GM13977 (cell line): ENCODE data around the gene PGBD5.

ENCODE experiments used
- DNase-seq: peaks from one replicate; pipeline ENCODE4 v3.0.0; 2012; ENCODE audit warnings: low spot score
- CTCF ChIP-seq: IDR thresholded peaks from 2 replicates; pipeline ENCODE4 v1.5.1; 2012; ENCODE audit warnings: mild to moderate bottlenecking, control low read depth; ENCODE audit not compliant: insufficient read depth; ENCODE audit errors: extremely low read depth, missing control alignments
- in situ Hi-C: fragments of 300-500 bp; cut with MboI; formaldehyde crosslinking; loops from one replicate; pipeline ENCODE4 v1.12.0; 2022; ENCODE audit warnings: low sequenced_read_pairs, low pct_unique_long_range_greater_than_20kb, mixed read lengths, inconsistent platforms; ENCODE audit not compliant: unreplicated experiment

Gene PGBD5

GRCh38 chr1:230382001-230382491 is 44.1 kb downstream of the PGBD5 start:
- no peak for DNase-seq
- in situ Hi-C loops, result no loop called here
- no peak for TF ChIP-seq CTCF

GRCh38 chr1:230381585-230381984 is 44.5 kb downstream of the PGBD5 start:
- in situ Hi-C loops, result no loop called here
- no peak for TF ChIP-seq CTCF
- DNase-seq, result no peak

- in situ Hi-C loops, result no loop called here
- no peak for TF ChIP-seq CTCF
- DNase-seq, result no peak
These were observed 45.1 kb downstream of the PGBD5 start for GRCh38 chr1:230381049-230381467.

GRCh38 chr1:230379928-230380327 is 46.2 kb downstream of the PGBD5 start:
- in situ Hi-C loops, result no loop called here
- no peak for TF ChIP-seq CTCF
- no peak for DNase-seq

GRCh38 chr1:230379462-230379861 is 46.7 kb downstream of the PGBD5 start:
- in situ Hi-C loops, result no loop called here
- no peak for DNase-seq
- TF ChIP-seq CTCF, result no peak

- no peak for TF ChIP-seq CTCF
- in situ Hi-C loops, result no loop called here
- DNase-seq, result no peak
These were observed 48.3 kb downstream of the PGBD5 start for GRCh38 chr1:230377851-230378250.

- TF ChIP-seq CTCF, result no peak
- in situ Hi-C loops, result no loop called here
- DNase-seq, result no peak
These were observed 48.8 kb downstream of the PGBD5 start for GRCh38 chr1:230377324-230377723.
